SU-DHL-6 (cell line): ENCODE measurements around the gene RPL19.

ENCODE experiments used
- H2AFZ ChIP-seq: fragments of 200-600 bp; sonication (generic); 2 replicates; pipeline ENCODE4 v1.6.1; 2014; ENCODE audit warnings: low read depth, mild to moderate bottlenecking, moderate library complexity, mixed read lengths, antibody characterized with exemption, low read length; ENCODE audit not compliant: severe bottlenecking
- H3F3A ChIP-seq: fragments of 200-600 bp; shearing (Covaris generic); 2 replicates; pipeline ENCODE4 v1.6.0; 2016; ENCODE audit warnings: antibody characterized with exemption, mild to moderate bottlenecking; ENCODE audit not compliant: insufficient read depth
- H3K27ac ChIP-seq: fragments of 200-600 bp; sonication (generic); 2 replicates; pipeline ENCODE4 v1.5.1; 2016; ENCODE audit warnings: low read depth, mild to moderate bottlenecking, low read length, moderate library complexity, mixed read lengths
- H3K27me3 ChIP-seq: fragments of 200-600 bp; sonication (generic), shearing (Covaris generic); 2 replicates; pipeline ENCODE4 v1.6.0; 2014; ENCODE audit warnings: mild to moderate bottlenecking, low read length
- H3K36me3 ChIP-seq: fragments of 200-600 bp; sonication (generic); 2 replicates; pipeline ENCODE4 v1.6.1; 2014; ENCODE audit warnings: mild to moderate bottlenecking, low read length, mixed read lengths
- H3K4me2 ChIP-seq: fragments of 300-600, 200-600 bp; shearing (Covaris generic), sonication (generic); 2 replicates; pipeline ENCODE4 v1.6.0; 2014; ENCODE audit warnings: low read length, low read depth, mild to moderate bottlenecking; ENCODE audit not compliant: poor library complexity, severe bottlenecking
- H3K4me3 ChIP-seq: fragments of 200-600 bp; sonication (generic); 2 replicates; pipeline ENCODE4 v1.5.1; 2014; ENCODE audit warnings: antibody characterized with exemption, low read length, mild to moderate bottlenecking, mixed read lengths; ENCODE audit not compliant: insufficient read depth, poor library complexity, severe bottlenecking
- H3K79me2 ChIP-seq: fragments of 200-600 bp; sonication (generic); 2 replicates; pipeline ENCODE4 v1.6.1; 2014; ENCODE audit warnings: mild to moderate bottlenecking, low read length, moderate library complexity; ENCODE audit not compliant: insufficient read depth
- H3K9ac ChIP-seq: fragments of 200-600 bp; sonication (generic); 2 replicates; pipeline ENCODE4 v1.7.0; 2014; ENCODE audit warnings: mild to moderate bottlenecking, low read length
- H3K9me2 ChIP-seq: fragments of 200-600 bp; sonication (generic); replicated peaks from 2 replicates; pipeline ENCODE4 v1.6.1; 2014; ENCODE audit warnings: low read length; ENCODE audit not compliant: insufficient read depth
- H3K9me3 ChIP-seq: fragments of 200-600 bp; sonication (generic); 2 replicates; pipeline ENCODE4 v1.6.1; 2014; ENCODE audit warnings: low read length, mixed read lengths; ENCODE audit not compliant: insufficient read depth
- H4K20me1 ChIP-seq: fragments of 200-600 bp; sonication (generic); 2 replicates; pipeline ENCODE4 v1.6.1; 2014; ENCODE audit warnings: low read depth, mild to moderate bottlenecking, antibody characterized with exemption, low read length, moderate library complexity, mixed read lengths
- EZH2phosphoT487 ChIP-seq: fragments of 200-600 bp; sonication (generic), shearing (Covaris generic); conservative IDR thresholded peaks from 2 replicates; pipeline ENCODE4 v1.6.1; 2018; ENCODE audit warnings: mild to moderate bottlenecking, antibody characterized with exemption, low read length, moderate library complexity, mixed read lengths
- TF ChIP-seq, protein P1 (sequence below): fragments of 200-600 bp; sonication (generic); IDR thresholded peaks from one replicate; pipeline ENCODE4 v1.5.1; 2017; ENCODE audit warnings: antibody characterized with exemption, mild to moderate bottlenecking, low read length, moderate library complexity; ENCODE audit not compliant: insufficient read depth, poor library complexity, severe bottlenecking

The RPL19 gene

DNA sequence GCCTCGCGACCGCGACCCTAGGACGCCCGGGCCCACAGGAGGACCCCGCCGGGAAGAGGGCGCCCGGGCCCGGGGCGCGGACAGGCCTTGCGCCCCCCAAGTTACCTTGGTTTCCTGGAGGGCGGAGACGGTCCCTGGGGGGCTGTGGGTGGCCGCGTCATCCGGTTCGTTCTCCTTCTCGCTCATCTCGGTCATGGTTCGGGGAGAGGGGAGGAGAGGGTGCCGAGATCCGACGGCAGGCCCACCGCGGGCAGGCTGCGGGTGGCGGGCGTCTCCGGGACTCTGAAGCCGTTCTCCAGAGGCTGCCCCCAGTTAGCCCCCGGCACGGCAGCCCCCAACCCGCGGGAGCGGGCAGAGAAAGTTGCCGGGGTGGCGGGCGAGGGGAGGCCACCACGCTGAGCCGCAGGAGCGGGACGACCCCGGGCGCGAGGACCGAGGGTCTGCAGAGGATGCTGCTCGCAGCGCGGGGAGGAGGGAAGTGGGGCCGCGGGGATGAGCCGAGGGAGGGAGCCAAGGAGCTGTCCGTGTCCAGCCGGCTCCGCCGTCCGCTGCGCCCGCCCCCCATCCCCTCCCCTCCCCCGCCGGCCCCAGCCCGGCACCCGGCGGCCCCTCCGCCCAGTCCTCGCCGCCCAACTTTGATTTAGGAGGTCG lies 25.4 kb downstream of the RPL19 start, which contains the start of gene STAC2:
STAC2 (minus strand) TSS at position 638 of the 651 bp plus-strand sequence; CDS start at position 195, 443 bp downstream.
- no peaks in the 10 kb centered on the region for H3K9me2 ChIP-seq
- H3K79me2 ChIP-seq, result no peaks in the 10 kb centered on the region
- H3K9ac ChIP-seq, result no peak within 1 kb of the TSS
- no peak for TF ChIP-seq EZH2phosphoT487
- TF ChIP-seq, protein P1, sequence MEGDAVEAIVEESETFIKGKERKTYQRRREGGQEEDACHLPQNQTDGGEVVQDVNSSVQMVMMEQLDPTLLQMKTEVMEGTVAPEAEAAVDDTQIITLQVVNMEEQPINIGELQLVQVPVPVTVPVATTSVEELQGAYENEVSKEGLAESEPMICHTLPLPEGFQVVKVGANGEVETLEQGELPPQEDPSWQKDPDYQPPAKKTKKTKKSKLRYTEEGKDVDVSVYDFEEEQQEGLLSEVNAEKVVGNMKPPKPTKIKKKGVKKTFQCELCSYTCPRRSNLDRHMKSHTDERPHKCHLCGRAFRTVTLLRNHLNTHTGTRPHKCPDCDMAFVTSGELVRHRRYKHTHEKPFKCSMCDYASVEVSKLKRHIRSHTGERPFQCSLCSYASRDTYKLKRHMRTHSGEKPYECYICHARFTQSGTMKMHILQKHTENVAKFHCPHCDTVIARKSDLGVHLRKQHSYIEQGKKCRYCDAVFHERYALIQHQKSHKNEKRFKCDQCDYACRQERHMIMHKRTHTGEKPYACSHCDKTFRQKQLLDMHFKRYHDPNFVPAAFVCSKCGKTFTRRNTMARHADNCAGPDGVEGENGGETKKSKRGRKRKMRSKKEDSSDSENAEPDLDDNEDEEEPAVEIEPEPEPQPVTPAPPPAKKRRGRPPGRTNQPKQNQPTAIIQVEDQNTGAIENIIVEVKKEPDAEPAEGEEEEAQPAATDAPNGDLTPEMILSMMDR, result no peak
- no peaks in the 10 kb centered on the region for H3K36me3 ChIP-seq
- H3F3A ChIP-seq, result no peaks in the 10 kb centered on the region
- no peaks in the 10 kb centered on the region for H4K20me1 ChIP-seq
- H3K27me3 ChIP-seq, result no peaks in the 10 kb centered on the region; the same call in 1 of the 2 replicates
- no peaks in the 10 kb centered on the region for H3K9me3 ChIP-seq
- H3K27ac ChIP-seq, result no peak within 1 kb of the TSS
- H3K4me3 ChIP-seq, result no peak within 1 kb of the TSS
- H2AFZ ChIP-seq, result no peak within 1 kb of the TSS
- H3K4me2 ChIP-seq, result no peak within 1 kb of the TSS

DNA sequence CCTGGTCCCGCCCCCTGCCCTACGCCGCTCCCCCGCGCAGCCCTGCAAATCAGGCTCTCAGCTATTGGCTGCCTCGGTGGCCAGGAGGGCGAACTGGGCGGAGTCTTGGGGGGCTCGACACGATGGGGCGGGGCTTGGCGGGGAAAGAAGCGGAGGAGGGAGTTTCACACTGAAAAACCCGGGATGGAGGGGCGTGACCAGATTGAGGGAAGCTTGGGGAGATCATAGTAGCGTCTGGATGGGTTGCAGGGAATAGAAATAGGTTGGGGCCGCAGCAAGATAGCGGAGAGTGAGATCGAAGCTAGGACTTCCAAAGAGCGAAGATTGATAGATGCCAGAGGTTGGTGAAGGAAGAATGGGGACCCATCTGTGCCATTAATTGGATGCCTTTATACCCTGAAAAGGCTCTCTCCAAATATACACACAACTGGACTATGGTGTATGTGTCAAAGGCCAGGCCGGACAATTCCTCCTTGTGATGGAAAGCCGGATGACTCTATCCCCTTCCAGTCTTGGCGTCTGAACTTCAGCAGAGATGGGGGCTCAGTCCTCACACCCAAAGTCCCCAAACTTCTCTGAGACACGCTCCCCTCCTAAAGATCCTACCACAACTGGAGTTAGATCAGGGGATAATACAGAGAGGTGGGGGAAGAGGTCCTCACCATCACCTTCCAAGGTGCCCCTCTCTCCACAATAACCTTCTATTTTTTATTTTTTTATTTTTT lies 26.0 kb downstream of the RPL19 start:
- H3F3A ChIP-seq, result no peaks in the 10 kb centered on the region
- no peak overlapping the region for H3K9ac ChIP-seq
- no peaks in the 10 kb centered on the region for H4K20me1 ChIP-seq
- H3K36me3 ChIP-seq, result no peaks in the 10 kb centered on the region
- no peak overlapping the region for H3K27ac ChIP-seq
- no peak overlapping the region for H3K4me2 ChIP-seq
- no peaks in the 10 kb centered on the region; the same call in 1 of the 2 replicates for H3K27me3 ChIP-seq
- H3K4me3 ChIP-seq, result no peak overlapping the region
- H3K9me3 ChIP-seq, result no peaks in the 10 kb centered on the region
- no peaks in the 10 kb centered on the region for H3K9me2 ChIP-seq
- no peaks in the 10 kb centered on the region for H3K79me2 ChIP-seq
- TF ChIP-seq, protein P1, result no peak
- TF ChIP-seq EZH2phosphoT487, result no peak
- no peak overlapping the region for H2AFZ ChIP-seq

DNA sequence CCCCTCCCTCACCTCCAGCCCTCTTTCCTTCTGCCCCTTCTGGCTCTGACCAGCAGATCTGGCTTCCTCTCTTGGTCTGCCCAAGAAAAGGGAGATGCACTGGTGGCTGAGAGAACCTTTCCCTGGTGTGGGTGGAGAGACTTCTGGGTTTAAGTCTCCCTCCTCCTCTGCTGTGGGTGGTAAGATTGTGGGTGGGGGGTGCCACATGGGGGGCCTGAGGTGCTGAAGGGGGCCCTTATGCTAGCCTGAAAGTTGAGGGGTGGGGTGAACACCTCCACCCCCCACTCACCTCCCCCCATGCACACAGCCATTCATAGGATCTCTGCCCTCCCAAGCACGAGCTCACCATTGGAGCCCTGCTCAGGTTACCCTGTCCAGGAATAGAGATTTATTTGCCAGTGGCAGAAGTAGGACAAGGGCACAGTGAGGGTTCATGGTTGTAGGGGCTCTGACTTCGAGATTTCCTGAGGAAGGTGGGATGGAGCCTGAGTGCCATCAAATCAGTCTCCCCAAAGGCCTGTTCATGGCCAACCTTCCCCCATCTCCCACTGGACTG lies 27.4 kb downstream of the RPL19 start:
- Histone ChIP-seq H3K9ac (no peak overlapping the region), H3K4me3 (no peak overlapping the region), H3K36me3 (no peaks in the 10 kb centered on the region), H3K9me3 (no peaks in the 10 kb centered on the region), H3K27ac (no peak overlapping the region), H3K9me2 (no peaks in the 10 kb centered on the region), H3K4me2 (no peak overlapping the region), H3K27me3 (no peaks in the 10 kb centered on the region; the same call in 1 of the 2 replicates), H3K79me2 (no peaks in the 10 kb centered on the region), H3F3A (no peaks in the 10 kb centered on the region), H4K20me1 (no peaks in the 10 kb centered on the region), H2AFZ (no peak overlapping the region)
- TF ChIP-seq EZH2phosphoT487, result no peak
- TF ChIP-seq, protein P1, result no peak
